ENCODE data around the gene PDIA2. TPM values are rescaled to one million over a fixed set of nuclear protein-coding genes. Genes with fewer than 3 reads are reported as not detected.
"Not testable (repeated sequence)": the region's sequence is repeated elsewhere in the genome, so short reads cannot be mapped to it uniquely, and the experiment has no call there.

Gene PDIA2
- total RNA-seq, 1 donor from 2014 or later: not detected

DNA sequence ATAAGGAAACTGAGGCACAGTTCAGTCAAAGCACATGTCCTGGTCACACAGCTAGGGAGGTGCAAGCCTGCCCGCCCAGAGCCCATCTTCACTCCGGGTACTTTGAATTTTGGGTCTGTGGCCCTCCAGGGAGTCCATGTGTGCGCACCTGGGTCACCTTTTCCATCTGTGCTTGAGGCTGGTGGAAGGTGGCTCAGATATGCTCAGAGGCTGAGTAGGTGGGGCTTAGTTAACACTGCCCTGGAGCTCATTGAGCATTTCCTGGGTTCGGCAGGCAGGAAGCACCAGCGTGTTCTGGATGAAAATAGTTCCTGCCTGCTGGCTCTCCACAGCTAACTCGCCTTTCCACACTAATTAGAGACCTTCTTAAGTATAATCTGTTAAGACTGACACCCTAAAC, 29.1 kb upstream of the PDIA2 start:
- H3K36me3 ChIP-seq (ENCODE audit: control insufficient read depth, insufficient read depth, low read length): peaks cover 4% of the 10 kb centered on the region
- no peaks in the 10 kb centered on the region for H3K27me3 ChIP-seq (ENCODE audit: control insufficient read depth, insufficient read depth, low read length)
- no peak overlapping the region for H3K4me3 ChIP-seq (ENCODE audit: low read depth, low read length)
- TF ChIP-seq, protein P1, sequence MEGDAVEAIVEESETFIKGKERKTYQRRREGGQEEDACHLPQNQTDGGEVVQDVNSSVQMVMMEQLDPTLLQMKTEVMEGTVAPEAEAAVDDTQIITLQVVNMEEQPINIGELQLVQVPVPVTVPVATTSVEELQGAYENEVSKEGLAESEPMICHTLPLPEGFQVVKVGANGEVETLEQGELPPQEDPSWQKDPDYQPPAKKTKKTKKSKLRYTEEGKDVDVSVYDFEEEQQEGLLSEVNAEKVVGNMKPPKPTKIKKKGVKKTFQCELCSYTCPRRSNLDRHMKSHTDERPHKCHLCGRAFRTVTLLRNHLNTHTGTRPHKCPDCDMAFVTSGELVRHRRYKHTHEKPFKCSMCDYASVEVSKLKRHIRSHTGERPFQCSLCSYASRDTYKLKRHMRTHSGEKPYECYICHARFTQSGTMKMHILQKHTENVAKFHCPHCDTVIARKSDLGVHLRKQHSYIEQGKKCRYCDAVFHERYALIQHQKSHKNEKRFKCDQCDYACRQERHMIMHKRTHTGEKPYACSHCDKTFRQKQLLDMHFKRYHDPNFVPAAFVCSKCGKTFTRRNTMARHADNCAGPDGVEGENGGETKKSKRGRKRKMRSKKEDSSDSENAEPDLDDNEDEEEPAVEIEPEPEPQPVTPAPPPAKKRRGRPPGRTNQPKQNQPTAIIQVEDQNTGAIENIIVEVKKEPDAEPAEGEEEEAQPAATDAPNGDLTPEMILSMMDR (IDR thresholded peaks at IDR 0.05; ENCODE audit: insufficient read depth, low read length, poor library complexity, severe bottlenecking): no peak
- DNase-seq (ENCODE audit: low read depth): no peak

DNA sequence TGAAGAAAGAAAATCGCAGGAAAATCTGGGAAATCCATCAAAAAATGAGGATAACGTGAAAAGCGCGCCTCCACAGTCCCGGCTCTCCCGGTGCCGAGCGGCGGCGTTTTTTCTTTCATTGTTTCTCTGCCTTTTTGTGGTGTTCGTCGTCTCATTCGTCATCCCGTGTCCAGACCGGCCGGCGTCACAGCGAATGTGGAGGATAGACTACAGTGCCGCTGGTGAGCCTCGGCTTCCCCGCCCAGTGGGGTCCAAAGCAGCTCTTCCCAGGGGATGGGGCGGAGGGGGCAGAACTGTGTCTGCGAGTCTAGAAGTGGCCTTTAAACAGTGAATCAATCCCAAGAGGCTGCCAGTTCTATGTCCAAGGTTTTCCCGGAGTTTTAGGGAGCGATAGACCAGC, 28.5 kb upstream of the PDIA2 start:
- TF ChIP-seq, protein P1 (IDR thresholded peaks at IDR 0.05; ENCODE audit: insufficient read depth, low read length, poor library complexity, severe bottlenecking): no peak
- H3K27me3 ChIP-seq (ENCODE audit: control insufficient read depth, insufficient read depth, low read length): no peaks in the 10 kb centered on the region
- H3K36me3 ChIP-seq (ENCODE audit: control insufficient read depth, insufficient read depth, low read length): peaks cover 4% of the 10 kb centered on the region
- no peak overlapping the region for H3K4me3 ChIP-seq (ENCODE audit: low read depth, low read length)
- no peak for DNase-seq (ENCODE audit: low read depth)

GRCh38 chr16:255183-255582, 27.8 kb upstream of the PDIA2 start:
- DNase-seq (ENCODE audit: low read depth): no peak

GRCh38 chr16:258091-258490, 24.9 kb upstream of the PDIA2 start:
- not testable (repeated sequence) for H3K4me3 ChIP-seq (ENCODE audit: low read depth, low read length); H3K36me3 ChIP-seq (ENCODE audit: control insufficient read depth, insufficient read depth, low read length); H3K27me3 ChIP-seq (ENCODE audit: control insufficient read depth, insufficient read depth, low read length); DNase-seq (ENCODE audit: low read depth)

More at GRCh38 chr16:255183-255582, 27.8 kb upstream of the PDIA2 start:
- peaks cover 4% of the 10 kb centered on the region for H3K36me3 ChIP-seq (ENCODE audit: control insufficient read depth, insufficient read depth, low read length)
- no peak overlapping the region for H3K4me3 ChIP-seq (ENCODE audit: low read depth, low read length)
- TF ChIP-seq, protein P1 (IDR thresholded peaks at IDR 0.05; ENCODE audit: insufficient read depth, low read length, poor library complexity, severe bottlenecking): no peak
- H3K27me3 ChIP-seq (ENCODE audit: control insufficient read depth, insufficient read depth, low read length): no peaks in the 10 kb centered on the region

GRCh38 chr16:259226-259625, 23.7 kb upstream of the PDIA2 start:
- no peaks in the 10 kb centered on the region for H3K27me3 ChIP-seq (ENCODE audit: control insufficient read depth, insufficient read depth, low read length)
- TF ChIP-seq, protein P1 (IDR thresholded peaks at IDR 0.05; ENCODE audit: insufficient read depth, low read length, poor library complexity, severe bottlenecking): no peak
- H3K36me3 ChIP-seq (ENCODE audit: control insufficient read depth, insufficient read depth, low read length): no peaks in the 10 kb centered on the region
- no peak overlapping the region for H3K4me3 ChIP-seq (ENCODE audit: low read depth, low read length)
- DNase-seq (ENCODE audit: low read depth): no peak

DNA sequence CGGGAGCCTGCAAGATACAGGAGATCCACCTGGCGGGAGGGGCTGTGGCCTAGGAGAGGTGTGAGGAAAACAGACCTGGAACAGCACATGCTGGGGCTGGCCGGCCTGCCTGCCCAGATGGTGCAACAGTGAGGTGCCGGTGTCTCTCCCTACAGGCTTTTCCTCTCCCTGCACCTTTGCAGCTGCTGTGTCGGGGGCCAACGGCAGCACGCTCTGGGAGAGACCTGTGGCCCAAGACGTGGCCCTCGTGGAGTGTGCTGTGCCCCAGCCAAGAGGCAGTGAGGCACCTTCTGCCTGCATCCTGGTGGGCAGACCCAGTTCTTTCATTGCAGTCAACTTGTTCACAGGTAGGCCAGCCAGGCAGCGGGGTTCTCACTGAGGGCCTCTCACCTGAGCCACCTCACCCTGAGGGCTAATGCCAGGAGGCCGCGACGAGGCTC, 23.1 kb upstream of the PDIA2 start:
- H3K4me3 ChIP-seq (ENCODE audit: low read depth, low read length): no peak overlapping the region
- DNase-seq (ENCODE audit: low read depth): no peak
- TF ChIP-seq, protein P1 (IDR thresholded peaks at IDR 0.05; ENCODE audit: insufficient read depth, low read length, poor library complexity, severe bottlenecking): no peak
- H3K36me3 ChIP-seq (ENCODE audit: control insufficient read depth, insufficient read depth, low read length): no peaks in the 10 kb centered on the region
- H3K27me3 ChIP-seq (ENCODE audit: control insufficient read depth, insufficient read depth, low read length): no peaks in the 10 kb centered on the region

Measured in kidney epithelial cell (primary cell).